ENCODE data around the gene APOBEC3H. TPM values are rescaled to one million over a fixed set of nuclear protein-coding genes. Genes with fewer than 3 reads are reported as not detected.

APOBEC3H gene
- total RNA-seq, 1 donor, result 0.45 TPM

DNA sequence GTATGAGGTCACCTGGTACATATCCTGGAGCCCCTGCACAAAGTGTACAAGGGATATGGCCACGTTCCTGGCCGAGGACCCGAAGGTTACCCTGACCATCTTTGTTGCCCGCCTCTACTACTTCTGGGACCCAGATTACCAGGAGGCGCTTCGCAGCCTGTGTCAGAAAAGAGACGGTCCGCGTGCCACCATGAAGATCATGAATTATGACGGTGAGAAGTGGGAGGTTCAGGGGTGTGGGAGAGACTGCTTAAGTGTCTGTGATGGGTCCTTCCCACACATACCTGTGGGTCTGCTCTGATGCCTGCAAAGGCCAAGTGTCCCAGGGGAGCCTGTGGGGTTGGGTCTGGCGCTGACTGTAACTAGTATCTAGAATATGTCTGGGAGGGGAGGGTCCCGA is 16.0 kb upstream of the APOBEC3H start:
- TF ChIP-seq, protein P1, sequence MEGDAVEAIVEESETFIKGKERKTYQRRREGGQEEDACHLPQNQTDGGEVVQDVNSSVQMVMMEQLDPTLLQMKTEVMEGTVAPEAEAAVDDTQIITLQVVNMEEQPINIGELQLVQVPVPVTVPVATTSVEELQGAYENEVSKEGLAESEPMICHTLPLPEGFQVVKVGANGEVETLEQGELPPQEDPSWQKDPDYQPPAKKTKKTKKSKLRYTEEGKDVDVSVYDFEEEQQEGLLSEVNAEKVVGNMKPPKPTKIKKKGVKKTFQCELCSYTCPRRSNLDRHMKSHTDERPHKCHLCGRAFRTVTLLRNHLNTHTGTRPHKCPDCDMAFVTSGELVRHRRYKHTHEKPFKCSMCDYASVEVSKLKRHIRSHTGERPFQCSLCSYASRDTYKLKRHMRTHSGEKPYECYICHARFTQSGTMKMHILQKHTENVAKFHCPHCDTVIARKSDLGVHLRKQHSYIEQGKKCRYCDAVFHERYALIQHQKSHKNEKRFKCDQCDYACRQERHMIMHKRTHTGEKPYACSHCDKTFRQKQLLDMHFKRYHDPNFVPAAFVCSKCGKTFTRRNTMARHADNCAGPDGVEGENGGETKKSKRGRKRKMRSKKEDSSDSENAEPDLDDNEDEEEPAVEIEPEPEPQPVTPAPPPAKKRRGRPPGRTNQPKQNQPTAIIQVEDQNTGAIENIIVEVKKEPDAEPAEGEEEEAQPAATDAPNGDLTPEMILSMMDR (IDR thresholded peaks at IDR 0.05; ENCODE audit: insufficient read depth, low read length), result no peak
- no peak for DNase-seq (ENCODE audit: low read depth)
- H3K4me3 ChIP-seq (ENCODE audit: low read depth, low read length), result no peak overlapping the region

DNA sequence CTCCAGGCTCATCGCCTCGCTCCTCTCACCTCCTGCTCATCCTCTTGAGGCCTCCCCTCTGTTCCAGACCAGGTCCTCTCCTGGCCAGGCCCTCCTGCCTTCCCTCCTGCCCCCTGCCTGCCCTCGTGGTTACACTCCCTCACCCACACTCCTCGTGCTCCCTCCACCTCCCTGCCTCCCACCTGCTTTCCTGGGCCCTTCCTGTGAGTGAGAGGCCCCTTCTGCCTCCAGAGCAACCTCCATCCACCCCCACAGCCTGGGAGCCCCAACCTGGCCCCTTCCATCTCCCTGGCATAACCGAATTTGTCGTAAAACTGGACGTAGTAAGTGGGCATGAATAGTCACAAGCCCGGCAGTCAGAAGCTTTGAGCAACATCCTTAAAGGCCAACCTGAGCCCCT is 15.4 kb upstream of the APOBEC3H start:
- TF ChIP-seq, protein P1 (IDR thresholded peaks at IDR 0.05; ENCODE audit: insufficient read depth, low read length), result no peak

DNA sequence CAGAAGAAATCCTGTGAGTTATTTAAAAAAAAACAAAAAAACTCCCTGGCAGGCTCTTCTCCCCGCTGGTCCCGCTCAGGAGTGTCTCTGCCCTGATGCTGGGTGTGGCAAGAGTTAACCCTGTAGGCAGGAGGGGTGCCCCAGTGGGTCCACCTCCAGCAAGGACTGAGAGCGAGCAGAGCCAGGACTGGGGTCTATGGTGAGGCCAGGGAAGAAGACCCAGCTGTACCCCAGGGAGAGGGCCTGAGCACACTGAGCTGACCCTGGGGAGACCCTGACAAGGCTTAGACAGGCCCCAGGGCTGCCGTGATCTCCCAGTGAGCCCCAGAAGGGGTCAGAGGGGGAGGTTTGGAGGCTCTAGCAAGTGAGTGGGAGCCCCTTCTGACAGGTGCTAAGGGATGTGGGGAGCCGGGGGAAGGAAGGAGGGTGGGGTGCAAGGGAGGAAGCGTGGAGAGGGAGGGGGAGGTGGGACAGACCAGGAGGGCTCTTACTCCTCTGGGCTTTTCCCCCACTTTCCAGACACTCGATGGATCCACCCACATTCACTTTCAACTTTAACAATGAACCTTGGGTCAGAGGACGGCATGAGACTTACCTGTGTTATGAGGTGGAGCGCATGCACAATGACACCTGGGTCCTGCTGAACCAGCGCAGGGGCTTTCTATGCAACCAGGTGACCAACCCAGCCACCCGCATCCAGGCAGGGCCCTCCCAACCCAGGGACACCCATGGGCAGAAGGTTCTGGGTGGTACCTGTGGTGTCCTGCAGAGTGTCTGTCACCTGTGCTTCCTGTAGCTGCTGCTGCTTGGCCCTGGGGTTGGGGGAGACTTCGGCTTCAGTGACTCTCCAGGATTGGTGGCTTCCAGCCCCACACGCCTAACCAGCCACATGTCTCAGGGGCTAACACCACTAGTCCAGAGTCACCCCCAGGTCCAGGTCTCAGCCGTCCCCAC is 13.6 kb upstream of the APOBEC3H start:
- TF ChIP-seq, protein P1 (IDR thresholded peaks at IDR 0.05; ENCODE audit: insufficient read depth, low read length), result no peak
- H3K4me3 ChIP-seq (ENCODE audit: low read depth, low read length), result no peak overlapping the region
- DNase-seq (ENCODE audit: low read depth), result no peak

More for the DNA sequence above, 15.4 kb upstream of the APOBEC3H start:
- no peak overlapping the region for H3K4me3 ChIP-seq (ENCODE audit: low read depth, low read length)
- no peak for DNase-seq (ENCODE audit: low read depth)

DNA sequence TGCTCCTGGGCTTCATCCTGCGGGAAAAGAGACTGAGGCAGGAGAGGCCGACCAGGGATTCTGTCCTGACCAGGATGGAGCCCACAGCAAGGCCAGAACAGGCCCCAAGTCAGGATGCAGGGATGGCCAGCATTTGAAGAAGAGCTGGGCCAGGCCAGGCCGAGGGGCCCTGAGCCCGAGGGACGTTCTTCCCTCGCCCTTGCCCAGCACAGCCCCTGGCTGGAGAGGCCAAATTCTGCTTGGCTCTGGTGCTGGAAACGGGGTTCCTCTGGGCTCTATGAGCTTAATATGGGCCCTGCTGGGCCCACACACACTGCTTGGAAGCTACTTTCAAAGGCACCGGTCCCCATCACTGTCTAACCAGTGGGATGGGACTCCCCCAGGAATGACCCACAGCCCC is 12.4 kb upstream of the APOBEC3H start:
- no peak overlapping the region for H3K4me3 ChIP-seq (ENCODE audit: low read depth, low read length)
- TF ChIP-seq, protein P1 (IDR thresholded peaks at IDR 0.05; ENCODE audit: insufficient read depth, low read length), result no peak
- no peak for DNase-seq (ENCODE audit: low read depth)

DNA sequence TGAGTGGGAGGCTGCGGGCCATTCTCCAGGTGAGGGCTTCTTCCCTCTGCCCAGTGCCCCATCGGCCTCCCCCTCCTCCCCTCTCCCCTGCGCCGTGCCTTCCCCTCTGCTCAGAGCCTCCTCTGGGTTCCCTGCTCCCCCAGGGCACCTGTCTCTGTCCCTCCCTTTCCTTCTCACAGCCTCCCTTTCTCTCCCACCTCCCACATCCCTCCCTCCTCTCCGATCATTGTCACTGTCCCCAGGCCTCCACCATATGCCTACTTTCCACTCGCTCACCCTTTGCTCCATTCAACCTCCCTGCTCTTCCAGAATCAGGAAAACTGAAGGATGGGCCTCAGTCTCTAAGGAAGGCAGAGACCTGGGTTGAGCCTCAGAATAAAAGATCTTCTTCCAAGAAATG is 9.9 kb upstream of the APOBEC3H start:
- DNase-seq (ENCODE audit: low read depth), result no peak
- TF ChIP-seq, protein P1 (IDR thresholded peaks at IDR 0.05; ENCODE audit: insufficient read depth, low read length), result no peak
- H3K4me3 ChIP-seq (ENCODE audit: low read depth, low read length), result no peak overlapping the region

DNA sequence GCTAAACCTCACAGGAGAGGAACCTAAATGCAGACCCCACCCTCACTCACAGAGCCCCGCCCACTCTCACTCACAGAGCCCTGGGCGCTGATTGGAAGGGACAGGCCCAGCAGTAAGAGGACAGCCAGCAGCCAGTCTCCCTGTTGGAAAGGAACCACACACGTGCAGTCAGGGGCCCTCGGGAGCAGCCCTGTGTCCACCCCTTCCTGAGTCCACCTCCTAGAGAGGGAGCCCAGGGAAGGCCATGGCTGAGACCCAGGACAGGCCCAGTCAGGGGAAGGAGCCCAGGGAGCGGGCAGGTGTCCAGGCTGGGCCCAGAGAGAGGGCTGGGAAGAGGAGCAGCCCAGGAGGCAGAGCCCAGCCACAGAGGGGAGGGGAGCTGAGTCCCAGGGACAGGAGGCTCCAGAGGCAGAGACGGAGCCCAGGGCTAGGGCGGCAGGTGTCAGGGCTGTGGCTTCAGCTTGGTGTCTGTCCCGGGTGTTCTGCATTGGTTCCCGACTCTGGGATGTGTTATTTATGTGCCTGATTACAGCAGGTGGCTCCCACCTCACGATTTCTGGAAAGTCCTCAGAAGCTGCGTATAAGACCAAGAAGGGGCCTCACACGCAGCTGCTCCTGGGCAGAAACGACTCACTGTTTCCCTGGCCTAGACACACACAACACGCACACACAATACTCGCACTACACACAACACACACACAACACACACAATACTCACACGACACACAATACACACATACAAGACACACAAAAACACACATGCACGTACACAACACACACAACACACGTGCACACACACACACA is 9.0 kb upstream of the APOBEC3H start:
- DNase-seq (ENCODE audit: low read depth), result no peak
- TF ChIP-seq, protein P1 (IDR thresholded peaks at IDR 0.05; ENCODE audit: insufficient read depth, low read length), result no peak
- H3K4me3 ChIP-seq (ENCODE audit: low read depth, low read length), result no peak overlapping the region

Data from fibroblast of the aortic adventitia (primary cell).